ENCODE data around the gene SYNE2.

DNA sequence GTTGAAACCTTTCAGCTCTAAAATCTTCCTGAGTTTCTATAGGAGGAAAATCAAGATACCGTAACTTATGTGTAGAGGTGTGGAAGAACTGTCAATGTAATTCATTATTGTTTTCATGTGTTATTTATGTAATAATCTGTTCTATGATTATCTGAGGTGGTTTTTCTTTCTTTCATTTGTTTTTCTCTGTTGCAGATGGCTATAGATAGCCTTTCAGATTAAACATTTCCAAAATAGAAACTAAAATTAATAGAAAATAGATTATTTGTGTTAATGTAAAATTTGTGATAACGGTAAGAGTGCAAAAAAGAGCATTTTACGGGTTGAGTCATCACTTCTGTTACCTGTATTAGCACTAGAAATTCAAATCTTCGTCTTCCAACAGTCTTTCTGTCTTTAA lies 128.8 kb downstream of the SYNE2 start:
- TF ChIP-seq EZH2 (IDR thresholded peaks at IDR 0.05) = no peak
- TF ChIP-seq, protein P1, sequence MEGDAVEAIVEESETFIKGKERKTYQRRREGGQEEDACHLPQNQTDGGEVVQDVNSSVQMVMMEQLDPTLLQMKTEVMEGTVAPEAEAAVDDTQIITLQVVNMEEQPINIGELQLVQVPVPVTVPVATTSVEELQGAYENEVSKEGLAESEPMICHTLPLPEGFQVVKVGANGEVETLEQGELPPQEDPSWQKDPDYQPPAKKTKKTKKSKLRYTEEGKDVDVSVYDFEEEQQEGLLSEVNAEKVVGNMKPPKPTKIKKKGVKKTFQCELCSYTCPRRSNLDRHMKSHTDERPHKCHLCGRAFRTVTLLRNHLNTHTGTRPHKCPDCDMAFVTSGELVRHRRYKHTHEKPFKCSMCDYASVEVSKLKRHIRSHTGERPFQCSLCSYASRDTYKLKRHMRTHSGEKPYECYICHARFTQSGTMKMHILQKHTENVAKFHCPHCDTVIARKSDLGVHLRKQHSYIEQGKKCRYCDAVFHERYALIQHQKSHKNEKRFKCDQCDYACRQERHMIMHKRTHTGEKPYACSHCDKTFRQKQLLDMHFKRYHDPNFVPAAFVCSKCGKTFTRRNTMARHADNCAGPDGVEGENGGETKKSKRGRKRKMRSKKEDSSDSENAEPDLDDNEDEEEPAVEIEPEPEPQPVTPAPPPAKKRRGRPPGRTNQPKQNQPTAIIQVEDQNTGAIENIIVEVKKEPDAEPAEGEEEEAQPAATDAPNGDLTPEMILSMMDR (IDR thresholded peaks at IDR 0.05) = no peak
- no peak for TF ChIP-seq EZH2phosphoT487 (IDR thresholded peaks at IDR 0.05)

Measured in neural progenitor cell (in vitro differentiated cells).